Astrocyte (in vitro differentiated cells and primary cell): ENCODE data around the gene CCND2. TPM values are rescaled to one million over a fixed set of nuclear protein-coding genes. Genes with fewer than 3 reads are reported as not detected.

Experiments used
- DNase-seq: peaks from one replicate; pipeline ENCODE4 v3.0.0-alpha.2; 2010; ENCODE audit warnings: low read depth
- FAIRE-seq: peaks from 2 replicates; lab custom pipeline; 2011; peaks lifted over from hg19 to GRCh38; lab: Jason Lieb, UNC
- H2AFZ ChIP-seq: 2 replicates; pipeline ENCODE4 v1.6.0; 2012; ENCODE audit warnings: low read depth, low read length, inconsistent platforms
- H3K27ac ChIP-seq: 2 replicates; pipeline ENCODE4 v1.5.1; 2011; ENCODE audit warnings: low read depth, low read length, inconsistent platforms
- H3K27me3 ChIP-seq: 2 replicates; pipeline ENCODE4 v1.6.0; 2011; ENCODE audit warnings: low read length, inconsistent platforms; ENCODE audit not compliant: insufficient read depth
- H3K36me3 ChIP-seq: 2 replicates; pipeline ENCODE4 v1.5.1; 2011; ENCODE audit warnings: low read length, inconsistent platforms; ENCODE audit not compliant: insufficient read depth
- H3K4me1 ChIP-seq: 2 replicates; pipeline ENCODE4 v1.5.1; 2011; ENCODE audit warnings: low read length, inconsistent platforms; ENCODE audit not compliant: insufficient read depth
- H3K4me2 ChIP-seq: 2 replicates; pipeline ENCODE4 v1.6.0; 2012; ENCODE audit warnings: low read length, inconsistent platforms
- H3K4me3 ChIP-seq: 2 replicates; pipeline ENCODE4 v1.5.1; 2011; ENCODE audit warnings: low read depth, mild to moderate bottlenecking, low read length, inconsistent platforms; ENCODE audit not compliant: insufficient read depth
- H3K79me2 ChIP-seq: 2 replicates; pipeline ENCODE4 v1.6.0; 2012; ENCODE audit warnings: mild to moderate bottlenecking, low read length, inconsistent platforms; ENCODE audit not compliant: insufficient read depth
- H3K9ac ChIP-seq: 2 replicates; pipeline ENCODE4 v1.6.0; 2012; ENCODE audit warnings: mild to moderate bottlenecking, low read length, inconsistent platforms
- H3K9me3 ChIP-seq: 2 replicates; pipeline ENCODE4 v1.5.1; 2012; ENCODE audit warnings: low read depth, mild to moderate bottlenecking, low read length, inconsistent platforms; ENCODE audit not compliant: insufficient read depth
- H4K20me1 ChIP-seq: 2 replicates; pipeline ENCODE4 v1.6.0; 2012; ENCODE audit warnings: low read length, inconsistent platforms; ENCODE audit not compliant: insufficient read depth
- H3K27ac Mint-ChIP-seq: one replicate; pipeline ENCODE4 v1.8.0; 2021; ENCODE audit warnings: mild to moderate bottlenecking, mixed read lengths; ENCODE audit not compliant: unreplicated experiment
- H3K27me3 Mint-ChIP-seq: one replicate; pipeline ENCODE4 v1.8.0; 2021; ENCODE audit warnings: low read depth, mixed read lengths; ENCODE audit not compliant: unreplicated experiment
- H3K36me3 Mint-ChIP-seq: one replicate; pipeline ENCODE4 v1.8.0; 2021; ENCODE audit warnings: low read depth, mixed read lengths; ENCODE audit not compliant: unreplicated experiment
- H3K4me1 Mint-ChIP-seq: one replicate; pipeline ENCODE4 v1.8.0; 2021; ENCODE audit warnings: low read depth, mixed read lengths; ENCODE audit not compliant: unreplicated experiment
- H3K4me3 Mint-ChIP-seq: one replicate; pipeline ENCODE4 v1.8.0; 2021; ENCODE audit warnings: mild to moderate bottlenecking, moderate library complexity, mixed read lengths; ENCODE audit not compliant: unreplicated experiment
- H3K9me3 Mint-ChIP-seq: one replicate; pipeline ENCODE4 v1.8.0; 2021; ENCODE audit warnings: mild to moderate bottlenecking, mixed read lengths; ENCODE audit not compliant: unreplicated experiment
- EZH2 ChIP-seq: IDR thresholded peaks from 2 replicates; pipeline ENCODE4 v1.6.1; 2012; ENCODE audit warnings: mild to moderate bottlenecking, low read length, inconsistent platforms; ENCODE audit not compliant: insufficient read depth
- total RNA-seq: library from RNA; stranded (reverse); gene quantifications from 2 replicates; pipeline ENCODE4 v1.2.1, GENCODE V29; 2021
- TF ChIP-seq, protein P1 (sequence below): IDR thresholded peaks from 2 replicates; pipeline ENCODE4 v1.5.1; 2011; ENCODE audit warnings: low read depth, mild to moderate bottlenecking, inconsistent platforms, low read length, moderate library complexity; ENCODE audit not compliant: insufficient read depth

CCND2 gene
- total RNA-seq, 1 donor from 2014 or later, result 726 TPM

DNA sequence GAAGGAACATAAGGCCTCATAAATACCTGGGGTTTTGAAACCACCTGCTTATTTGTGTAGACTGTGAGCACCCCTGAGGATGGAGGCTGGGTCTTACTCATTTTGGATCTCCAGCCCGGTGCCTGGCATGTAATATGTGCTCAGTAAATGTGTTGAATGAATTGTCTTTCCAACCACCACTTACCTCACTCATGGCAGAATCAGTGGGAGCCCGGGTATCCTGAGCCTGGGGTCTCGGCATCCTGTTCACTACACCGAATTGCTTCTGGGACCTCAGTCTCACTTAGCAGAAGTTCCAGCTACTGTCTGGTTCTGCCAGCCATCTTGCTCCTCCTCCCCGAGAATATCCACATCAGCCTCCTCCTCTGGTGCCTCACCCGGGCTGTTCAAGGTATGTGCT is 43.0 kb upstream of the CCND2 start:
- H3K4me2 ChIP-seq, result no peak overlapping the region
- no peaks in the 10 kb centered on the region for H3K36me3 ChIP-seq
- H3K27ac ChIP-seq, result no peak overlapping the region
- H3K4me3 Mint-ChIP-seq, result no peak overlapping the region
- DNase-seq (no peak), FAIRE-seq (no peak)
- H3K9me3 ChIP-seq, result no peaks in the 10 kb centered on the region
- H3K4me1 ChIP-seq, result no peaks in the 10 kb centered on the region
- H3K9me3 Mint-ChIP-seq, result peaks cover 6% of the 10 kb centered on the region
- H3K27me3 Mint-ChIP-seq, result peaks cover 73% of the 10 kb centered on the region
- H2AFZ ChIP-seq, result no peak overlapping the region
- no peaks in the 10 kb centered on the region for H3K4me1 Mint-ChIP-seq
- no peak overlapping the region for H3K27ac Mint-ChIP-seq
- H3K36me3 Mint-ChIP-seq, result peaks cover 4% of the 10 kb centered on the region
- no peak overlapping the region for H3K9ac ChIP-seq
- TF ChIP-seq, protein P1, sequence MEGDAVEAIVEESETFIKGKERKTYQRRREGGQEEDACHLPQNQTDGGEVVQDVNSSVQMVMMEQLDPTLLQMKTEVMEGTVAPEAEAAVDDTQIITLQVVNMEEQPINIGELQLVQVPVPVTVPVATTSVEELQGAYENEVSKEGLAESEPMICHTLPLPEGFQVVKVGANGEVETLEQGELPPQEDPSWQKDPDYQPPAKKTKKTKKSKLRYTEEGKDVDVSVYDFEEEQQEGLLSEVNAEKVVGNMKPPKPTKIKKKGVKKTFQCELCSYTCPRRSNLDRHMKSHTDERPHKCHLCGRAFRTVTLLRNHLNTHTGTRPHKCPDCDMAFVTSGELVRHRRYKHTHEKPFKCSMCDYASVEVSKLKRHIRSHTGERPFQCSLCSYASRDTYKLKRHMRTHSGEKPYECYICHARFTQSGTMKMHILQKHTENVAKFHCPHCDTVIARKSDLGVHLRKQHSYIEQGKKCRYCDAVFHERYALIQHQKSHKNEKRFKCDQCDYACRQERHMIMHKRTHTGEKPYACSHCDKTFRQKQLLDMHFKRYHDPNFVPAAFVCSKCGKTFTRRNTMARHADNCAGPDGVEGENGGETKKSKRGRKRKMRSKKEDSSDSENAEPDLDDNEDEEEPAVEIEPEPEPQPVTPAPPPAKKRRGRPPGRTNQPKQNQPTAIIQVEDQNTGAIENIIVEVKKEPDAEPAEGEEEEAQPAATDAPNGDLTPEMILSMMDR, result no peak
- no peak for TF ChIP-seq EZH2
- no peak overlapping the region for H3K4me3 ChIP-seq
- no peaks in the 10 kb centered on the region for H3K79me2 ChIP-seq
- H4K20me1 ChIP-seq, result no peaks in the 10 kb centered on the region
- no peaks in the 10 kb centered on the region for H3K27me3 ChIP-seq

DNA sequence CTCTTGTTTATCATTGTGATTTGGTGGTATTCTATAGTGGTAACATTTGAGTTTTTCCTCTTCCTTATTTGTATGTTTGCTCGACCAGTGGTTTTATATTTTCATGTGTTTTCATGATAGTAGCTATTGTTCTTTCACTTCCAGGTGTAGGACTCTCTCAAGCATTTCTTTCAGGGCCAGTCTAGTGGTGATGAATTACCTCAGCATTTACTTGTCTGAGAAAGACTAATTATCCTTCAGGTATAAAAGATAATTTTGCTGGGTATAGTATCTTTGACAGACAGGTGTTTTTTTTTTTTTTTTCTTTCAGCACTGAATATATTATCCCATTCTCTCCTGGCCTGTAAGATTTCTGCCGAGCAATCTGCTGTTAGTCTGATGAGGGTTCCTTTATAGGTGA is 35.0 kb upstream of the CCND2 start:
- no peak for DNase-seq
- Histone ChIP-seq H3K9ac (no peak overlapping the region), H3K9me3 (peaks cover 5% of the 10 kb centered on the region), H3K4me3 (no peak overlapping the region), H3K27ac (no peak overlapping the region), H4K20me1 (no peaks in the 10 kb centered on the region), H3K27me3 (no peaks in the 10 kb centered on the region), H3K36me3 (no peaks in the 10 kb centered on the region), H3K4me1 (no peaks in the 10 kb centered on the region), H3K4me2 (no peak overlapping the region), H2AFZ (no peak overlapping the region), H3K79me2 (no peaks in the 10 kb centered on the region)
- TF ChIP-seq EZH2, result no peak
- TF ChIP-seq, protein P1, result no peak
- peaks cover 3% of the 10 kb centered on the region for H3K4me1 Mint-ChIP-seq
- peaks cover 34% of the 10 kb centered on the region for H3K27me3 Mint-ChIP-seq
- no peak for FAIRE-seq
- H3K9me3 Mint-ChIP-seq, result peaks cover 13% of the 10 kb centered on the region
- no peak overlapping the region for H3K4me3 Mint-ChIP-seq
- no peaks in the 10 kb centered on the region for H3K36me3 Mint-ChIP-seq
- no peak overlapping the region for H3K27ac Mint-ChIP-seq

DNA sequence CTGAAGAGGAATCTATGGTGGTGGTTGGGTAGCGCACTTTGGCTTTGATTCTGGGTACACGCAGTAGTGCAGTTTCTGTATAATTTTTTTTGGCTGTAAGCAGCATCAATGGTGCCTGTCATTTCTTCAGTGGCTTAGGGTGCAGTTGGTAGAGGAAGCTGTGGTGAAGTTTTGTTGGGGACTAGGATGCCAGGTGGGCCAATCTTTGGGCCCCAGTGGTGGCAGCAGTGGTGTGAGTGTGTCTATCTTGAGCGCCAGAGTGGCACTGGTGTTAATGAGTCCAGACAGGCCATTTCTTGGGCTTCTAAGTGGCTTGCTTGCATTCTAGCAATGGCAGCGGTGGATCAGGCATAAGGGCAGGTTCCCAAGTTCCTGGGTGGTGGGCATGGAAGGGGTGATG is 33.8 kb upstream of the CCND2 start:
- H3K9me3 Mint-ChIP-seq, result peaks cover 15% of the 10 kb centered on the region
- no peaks in the 10 kb centered on the region for H3K36me3 ChIP-seq
- H3K4me3 Mint-ChIP-seq, result no peak overlapping the region
- FAIRE-seq, result no peak
- peaks cover 3% of the 10 kb centered on the region for H3K4me1 Mint-ChIP-seq
- no peak overlapping the region for H3K27ac ChIP-seq
- no peaks in the 10 kb centered on the region for H3K4me1 ChIP-seq
- no peaks in the 10 kb centered on the region for H3K36me3 Mint-ChIP-seq
- TF ChIP-seq, protein P1, result no peak
- no peak for TF ChIP-seq EZH2
- H2AFZ ChIP-seq, result no peak overlapping the region
- H4K20me1 ChIP-seq, result no peaks in the 10 kb centered on the region
- H3K27me3 ChIP-seq, result no peaks in the 10 kb centered on the region
- H3K9me3 ChIP-seq, result peaks cover 5% of the 10 kb centered on the region
- H3K79me2 ChIP-seq, result no peaks in the 10 kb centered on the region
- H3K4me2 ChIP-seq, result no peak overlapping the region
- peaks cover 38% of the 10 kb centered on the region for H3K27me3 Mint-ChIP-seq
- H3K4me3 ChIP-seq, result no peak overlapping the region
- no peak for DNase-seq
- no peak overlapping the region for H3K9ac ChIP-seq
- no peak overlapping the region for H3K27ac Mint-ChIP-seq
